ENCODE measurements around the gene SELENOW.
A peak's percentile ranks its signal among the peaks of the same experiment; 100 is the strongest.
"Not testable (repeated sequence)": the region's sequence is repeated elsewhere in the genome, so short reads cannot be mapped to it uniquely, and the experiment has no call there.

The SELENOW gene

DNA sequence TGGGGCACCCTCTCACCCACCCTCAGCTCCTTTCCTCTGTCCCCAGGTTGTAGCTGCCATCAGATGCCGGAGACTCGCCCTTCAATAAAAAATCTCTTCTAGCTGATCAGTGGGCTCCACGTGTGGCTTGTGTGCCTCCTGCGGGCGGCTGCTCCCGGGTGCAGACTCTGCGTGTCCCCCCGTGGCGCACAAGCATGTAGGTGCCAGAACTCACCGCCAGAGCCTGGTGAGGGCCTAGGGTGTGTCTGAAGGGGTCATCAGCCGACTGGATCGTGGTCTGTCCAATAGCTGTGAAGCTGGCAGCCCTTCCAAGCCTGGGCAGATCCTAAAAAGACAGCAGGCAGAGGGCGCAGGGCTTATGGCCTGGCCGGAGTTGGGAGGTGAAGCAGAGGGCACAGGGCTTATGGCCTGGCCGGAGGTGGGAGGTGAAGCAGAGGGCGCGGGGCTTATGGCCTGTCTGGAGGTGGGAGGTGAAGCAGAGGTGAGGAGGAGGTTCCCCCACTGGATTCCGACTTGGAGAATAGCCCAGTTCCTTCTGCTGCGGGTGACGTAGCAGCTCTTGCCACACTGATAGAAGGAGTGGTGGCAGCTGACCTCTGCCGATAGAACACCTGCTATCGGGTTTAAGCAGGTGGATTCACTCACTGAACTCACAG lies 21.4 kb upstream of the SELENOW start:
- no peak for DNase-seq

DNA sequence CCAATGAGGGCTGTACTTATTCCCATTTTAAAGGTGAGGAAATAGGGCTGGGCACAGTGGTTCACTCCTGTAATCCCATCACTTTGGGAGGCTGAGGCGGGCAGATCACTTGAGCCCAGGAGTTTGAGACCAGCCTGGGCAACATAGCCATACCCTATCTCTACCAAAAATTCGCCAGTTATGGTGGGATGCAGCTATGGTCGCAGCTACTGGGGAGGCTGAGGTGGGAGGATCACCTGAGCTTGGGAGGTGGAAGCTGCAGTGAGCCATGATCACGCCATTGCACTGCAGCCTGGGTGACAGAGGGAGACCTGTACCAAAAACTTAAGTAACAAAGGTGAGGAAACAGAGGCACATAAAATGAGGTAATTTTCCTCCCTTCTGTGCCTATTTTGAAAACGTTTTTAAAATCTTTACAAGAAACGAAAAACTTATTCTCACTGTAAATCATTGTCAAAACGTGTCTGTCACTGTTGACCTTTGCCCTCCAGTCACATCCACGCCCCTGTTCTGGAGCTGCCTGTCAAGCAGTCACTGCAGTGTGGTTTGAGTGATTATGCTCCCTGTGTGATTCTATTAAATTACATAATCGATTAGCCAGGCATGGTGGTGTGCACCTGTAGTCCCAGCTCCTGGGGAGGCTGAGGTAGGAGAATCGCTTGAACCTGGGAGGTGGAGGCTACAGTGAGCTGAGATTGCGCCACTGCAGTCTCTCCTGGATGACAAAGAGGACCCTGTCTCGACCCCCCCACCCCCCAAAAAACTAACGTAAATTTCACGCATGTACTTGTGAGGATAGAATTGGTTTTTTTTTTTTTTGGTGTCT lies 20.7 kb upstream of the SELENOW start:
- DNase-seq = no peak

DNA sequence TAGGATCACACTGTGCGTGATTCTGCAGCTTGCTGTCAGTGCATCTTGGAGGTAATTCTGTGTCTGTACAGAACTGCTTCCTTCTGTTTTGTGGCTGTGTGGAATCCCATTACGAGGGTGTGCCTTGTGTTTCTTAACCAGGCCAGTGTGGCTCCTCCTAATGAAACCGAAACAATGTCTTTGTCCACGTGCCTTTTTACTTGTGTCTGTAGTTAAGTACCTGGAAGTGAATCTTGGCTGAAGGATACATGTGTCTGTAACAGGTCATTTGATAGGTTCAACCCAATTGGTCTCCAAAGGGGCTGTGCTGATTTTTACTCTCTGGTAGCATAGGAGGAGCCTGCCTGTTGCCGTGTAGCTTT lies 20.1 kb upstream of the SELENOW start:
- DNase-seq = no peak

DNA sequence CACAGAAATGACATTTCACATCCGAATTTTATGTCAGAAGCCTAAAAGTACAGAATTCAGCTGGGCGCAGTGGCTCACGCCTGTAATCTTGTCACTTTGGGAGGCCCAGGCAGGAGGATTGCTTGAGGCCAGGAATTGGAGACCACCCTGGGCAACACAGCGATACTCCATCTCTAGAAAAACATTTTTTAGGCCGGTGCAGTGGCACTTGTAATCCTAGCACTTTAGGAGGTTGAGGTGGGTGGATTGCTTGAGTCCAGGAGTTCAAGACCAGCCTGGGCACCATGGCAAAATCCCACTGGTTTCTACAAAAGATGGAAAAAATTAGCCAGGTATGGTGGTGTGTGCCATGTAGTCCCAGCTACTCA lies 17.9 kb upstream of the SELENOW start:
- no peak for DNase-seq

DNA sequence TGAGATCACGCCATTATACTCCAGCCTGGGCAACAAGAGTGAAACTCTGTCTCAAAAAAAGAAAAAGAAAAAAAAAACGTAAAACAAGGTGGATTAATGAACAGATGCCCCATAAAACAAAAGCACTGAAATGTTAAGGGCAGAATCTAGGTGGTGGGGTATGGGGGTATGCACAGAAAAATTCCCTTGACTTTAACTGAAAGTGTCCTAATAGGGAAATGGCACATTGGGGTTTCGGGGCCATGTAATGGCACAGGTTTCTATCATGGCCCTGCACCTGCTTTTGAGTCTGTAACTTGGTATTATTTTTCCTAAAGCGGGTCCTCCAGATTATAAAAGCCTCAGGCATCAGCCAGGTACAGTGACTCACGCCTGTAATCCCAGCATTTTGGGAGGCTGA lies 16.9 kb upstream of the SELENOW start:
- no peak for DNase-seq

DNA sequence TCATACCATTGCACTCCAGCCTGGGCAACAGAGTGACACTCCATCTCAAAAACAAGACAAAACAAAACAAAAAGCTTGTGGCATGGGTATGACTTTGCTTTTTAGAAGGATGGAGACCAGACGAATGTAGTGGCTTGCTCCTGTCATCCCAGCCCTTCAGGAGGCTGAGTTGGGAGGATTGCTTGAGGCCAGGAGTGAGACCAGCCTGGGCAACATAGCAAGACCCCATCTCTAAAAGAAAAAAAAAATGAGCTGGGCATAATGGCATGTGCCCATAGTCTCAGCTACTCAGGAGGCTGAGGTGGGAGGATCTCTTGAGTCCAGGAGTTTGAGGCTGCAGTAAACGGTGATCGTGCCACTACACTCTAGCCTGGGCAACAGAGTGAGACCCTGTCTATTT lies 16.4 kb upstream of the SELENOW start:
- no peak for DNase-seq

DNA sequence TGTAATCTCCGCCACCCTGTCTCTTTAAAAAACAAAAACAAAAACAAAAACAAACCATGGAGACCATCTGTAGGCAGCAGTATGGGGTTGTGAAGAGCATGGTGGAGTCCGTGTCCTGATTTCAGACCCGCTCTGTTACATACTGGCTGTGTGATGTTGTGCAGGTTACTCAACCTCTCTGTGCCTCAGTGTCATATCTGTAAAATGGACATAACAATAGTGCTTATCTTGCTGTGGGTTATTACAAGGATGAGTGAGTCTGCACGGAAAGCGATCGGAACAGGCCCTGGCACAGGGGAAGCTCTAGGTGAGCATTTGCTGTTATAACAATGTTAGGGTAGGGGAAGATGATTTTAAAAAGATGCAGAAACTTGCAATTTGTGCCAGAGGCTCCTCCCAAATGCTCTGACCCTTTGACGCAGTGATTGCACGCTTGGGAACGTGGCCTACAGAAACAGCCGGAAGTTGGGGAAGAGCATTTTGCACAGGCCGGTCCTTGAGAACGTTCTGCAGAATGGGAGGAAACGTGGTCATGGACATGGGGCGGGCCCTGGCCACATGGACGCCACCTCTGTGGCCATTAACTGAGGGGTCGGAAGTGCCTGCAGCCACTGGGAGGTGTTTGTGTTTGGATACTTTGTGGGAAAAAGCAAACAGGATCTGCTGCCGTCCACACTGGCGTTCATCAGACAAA lies 15.7 kb upstream of the SELENOW start:
- DNase-seq = no peak

DNA sequence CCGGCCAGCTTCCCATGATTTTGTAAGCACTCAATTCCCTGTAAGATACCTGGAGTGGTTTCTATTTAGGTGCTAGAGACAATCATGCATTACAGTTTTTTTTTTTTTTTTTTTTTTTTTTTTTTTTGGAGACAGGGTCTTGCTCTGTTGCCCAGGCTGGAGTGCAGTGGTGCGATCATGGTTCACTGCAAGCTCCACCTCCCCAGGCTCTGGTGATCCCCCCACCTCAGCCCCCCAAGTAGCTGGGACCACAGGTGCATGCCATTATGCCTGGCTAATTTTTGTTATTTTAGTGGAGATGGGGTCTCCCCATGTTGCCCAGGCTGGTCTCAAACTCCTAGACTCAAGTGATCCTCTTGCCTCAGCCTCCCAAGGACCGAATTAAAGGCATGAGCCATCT lies 13.8 kb upstream of the SELENOW start:
- DNase-seq = not testable (repeated sequence)

DNA sequence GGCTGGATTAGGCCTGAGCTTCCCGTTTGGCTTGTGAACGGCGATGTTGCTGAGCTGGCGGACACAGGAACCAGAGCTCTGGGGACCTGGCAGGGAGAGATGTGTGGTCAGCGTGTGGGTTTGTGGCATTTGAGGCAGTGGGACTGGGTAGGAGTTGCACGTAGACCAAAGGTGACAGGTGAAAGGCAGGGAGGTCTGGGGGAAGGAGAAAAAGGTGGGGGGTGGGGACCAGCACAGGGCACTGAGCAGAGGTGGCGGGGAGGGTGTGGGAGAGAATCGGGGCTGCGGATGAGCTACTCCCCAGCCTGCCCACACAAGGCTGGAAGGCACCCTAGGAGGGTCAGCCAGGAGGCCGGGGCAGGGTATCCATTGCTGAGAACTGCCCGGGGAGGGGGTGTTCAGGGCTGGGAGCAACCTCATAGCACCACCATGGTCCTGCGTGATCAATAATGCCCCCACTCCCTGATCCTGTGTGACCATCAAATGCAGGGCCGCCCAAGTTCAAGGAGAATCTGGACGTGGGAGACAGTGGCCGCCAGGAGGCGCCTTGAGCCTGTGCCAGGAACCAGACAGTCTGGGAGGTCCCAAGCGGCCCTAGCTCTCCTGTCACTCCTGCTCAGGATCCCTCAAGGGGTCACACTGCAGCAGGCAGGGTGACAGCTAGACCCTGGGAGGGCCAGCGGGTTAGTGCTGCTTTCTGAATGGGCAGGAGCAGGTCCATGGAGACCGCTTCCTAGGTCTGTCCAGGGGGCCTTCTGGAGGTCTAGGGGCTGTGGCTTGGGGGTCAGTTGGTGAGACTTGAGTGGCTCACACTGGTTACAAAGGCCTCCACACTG lies 12.8 kb upstream of the SELENOW start:
- DNase-seq = peak; percentile 49

DNA sequence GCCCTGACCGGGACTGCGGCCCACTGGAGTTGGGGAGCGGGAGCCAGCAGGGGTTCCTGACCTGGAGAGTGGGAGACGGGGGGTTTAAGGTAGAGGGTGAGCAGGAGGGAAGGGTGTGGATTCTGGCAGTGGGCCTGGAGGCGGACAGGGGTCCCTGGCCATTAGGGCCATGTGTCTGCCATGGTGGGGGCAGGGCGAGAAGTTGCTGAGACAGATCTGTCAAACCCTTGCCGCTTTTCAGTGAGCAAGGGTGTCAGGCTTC lies 12.2 kb upstream of the SELENOW start:
- no peak for DNase-seq

DNA sequence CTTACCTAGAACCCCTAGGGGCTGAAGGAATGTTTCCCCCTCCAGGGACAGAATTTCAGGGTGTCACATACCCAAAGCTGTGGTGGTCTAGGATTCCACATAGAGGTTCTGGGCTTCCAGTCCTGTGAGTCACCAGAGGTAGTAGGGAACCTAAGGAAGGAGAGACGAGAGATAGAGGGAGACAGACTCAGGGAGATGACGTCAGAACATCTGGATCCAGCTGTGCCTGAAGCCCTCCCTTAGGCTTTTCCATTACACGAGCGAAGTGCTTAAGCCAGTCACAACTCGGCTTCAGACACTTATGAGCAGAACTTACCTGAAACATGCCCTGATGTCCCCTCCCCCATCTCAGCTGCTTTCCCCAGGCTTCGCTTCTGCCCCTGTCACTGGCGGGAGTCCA lies 11.8 kb upstream of the SELENOW start:
- DNase-seq = no peak

DNA sequence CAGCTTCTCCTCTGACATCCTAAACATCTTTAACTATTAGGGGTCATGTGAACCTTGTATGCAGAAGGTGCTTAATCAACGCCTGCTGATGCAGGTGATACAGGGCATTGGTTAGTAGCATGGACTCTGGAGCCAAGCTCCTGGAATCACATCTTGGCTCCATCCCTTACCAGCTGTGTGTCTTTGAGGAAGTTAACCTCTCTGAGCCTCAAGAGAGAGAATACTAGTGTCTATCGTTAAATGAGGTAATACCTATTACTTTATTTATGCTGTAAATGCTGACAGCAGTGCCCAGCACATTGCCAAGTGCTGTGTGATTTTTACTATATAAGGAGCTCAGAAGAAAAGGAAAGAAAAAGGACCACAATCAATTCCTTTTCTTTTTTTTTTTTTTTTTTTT lies 11.2 kb upstream of the SELENOW start:
- DNase-seq = no peak

DNA sequence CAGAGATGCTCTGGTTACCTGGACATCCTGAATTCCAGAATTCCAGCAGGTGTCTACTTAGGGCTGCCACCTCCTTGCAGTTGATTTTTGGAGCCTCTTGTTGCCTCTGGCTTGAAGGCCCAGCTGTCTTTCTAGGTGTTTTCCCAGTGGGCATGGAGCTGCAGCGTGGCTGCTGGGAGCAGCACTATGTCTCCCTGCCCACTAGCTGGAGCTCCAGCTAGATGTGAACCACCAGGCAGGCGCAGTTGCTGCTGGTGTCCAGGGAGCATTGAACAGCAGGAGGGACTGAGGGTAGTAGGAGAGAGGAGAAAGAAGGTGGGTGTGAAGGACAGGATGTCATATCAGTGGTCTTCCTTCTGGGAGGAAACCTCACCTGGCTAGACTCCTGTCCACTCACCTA lies 9.9 kb upstream of the SELENOW start:
- DNase-seq = no peak

DNA sequence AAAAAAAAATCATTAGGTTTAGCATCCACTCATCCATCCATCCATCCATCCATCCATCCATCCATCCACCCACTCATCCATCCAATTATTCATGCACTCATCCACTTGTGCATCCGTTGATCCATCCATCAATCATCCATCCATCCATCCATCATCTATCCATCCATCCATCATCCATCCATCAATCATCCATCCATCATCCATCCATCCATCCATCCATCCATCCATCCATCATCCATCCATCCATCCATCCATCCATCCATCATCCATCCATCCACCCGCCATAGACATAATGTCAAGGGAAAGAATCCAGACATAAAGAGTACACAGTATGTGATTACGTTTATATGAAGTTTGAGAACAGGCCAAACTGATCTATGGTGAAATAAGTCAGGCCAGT lies 9.0 kb upstream of the SELENOW start:
- DNase-seq = no peak

DNA sequence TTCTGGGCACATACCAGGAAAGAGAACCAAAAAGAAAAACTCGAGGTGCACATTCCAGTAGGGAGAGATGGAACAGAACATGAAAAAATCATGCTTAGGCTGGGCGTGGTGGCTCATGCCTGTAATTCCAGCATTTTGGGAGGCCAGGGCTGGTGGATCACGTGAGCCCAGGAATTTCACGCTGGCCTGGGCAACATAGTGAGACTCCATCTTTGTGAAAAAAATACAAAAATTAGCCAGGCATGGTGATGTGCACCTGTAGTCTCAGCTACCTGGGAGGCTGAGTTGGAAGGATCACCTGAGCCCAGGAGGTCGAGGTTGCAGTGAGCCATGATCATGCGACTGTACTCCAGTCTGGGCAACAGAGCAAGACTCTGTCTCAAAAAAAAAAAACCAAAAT lies 7.2 kb upstream of the SELENOW start:
- not testable (repeated sequence) for DNase-seq

DNA sequence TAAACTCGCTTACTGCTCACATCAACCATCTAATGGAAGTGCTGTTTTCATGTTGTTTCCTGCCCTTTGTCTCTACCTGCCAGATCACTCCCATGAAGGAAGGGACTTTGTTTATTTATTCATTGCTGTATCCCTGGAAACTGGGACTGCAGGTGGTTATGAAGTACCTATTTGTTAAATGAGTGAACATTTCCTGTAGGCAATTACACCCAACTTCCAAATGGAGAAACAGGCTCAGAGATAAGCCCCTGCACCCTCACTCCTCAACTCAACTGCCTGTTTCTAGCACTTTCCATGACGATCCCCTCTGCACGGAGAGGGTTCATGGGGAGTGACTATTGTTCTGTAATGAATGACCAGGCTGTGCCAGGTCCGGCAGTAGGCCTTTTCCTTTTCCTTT lies 1.9 kb upstream of the SELENOW start:
- DNase-seq = no peak

DNA sequence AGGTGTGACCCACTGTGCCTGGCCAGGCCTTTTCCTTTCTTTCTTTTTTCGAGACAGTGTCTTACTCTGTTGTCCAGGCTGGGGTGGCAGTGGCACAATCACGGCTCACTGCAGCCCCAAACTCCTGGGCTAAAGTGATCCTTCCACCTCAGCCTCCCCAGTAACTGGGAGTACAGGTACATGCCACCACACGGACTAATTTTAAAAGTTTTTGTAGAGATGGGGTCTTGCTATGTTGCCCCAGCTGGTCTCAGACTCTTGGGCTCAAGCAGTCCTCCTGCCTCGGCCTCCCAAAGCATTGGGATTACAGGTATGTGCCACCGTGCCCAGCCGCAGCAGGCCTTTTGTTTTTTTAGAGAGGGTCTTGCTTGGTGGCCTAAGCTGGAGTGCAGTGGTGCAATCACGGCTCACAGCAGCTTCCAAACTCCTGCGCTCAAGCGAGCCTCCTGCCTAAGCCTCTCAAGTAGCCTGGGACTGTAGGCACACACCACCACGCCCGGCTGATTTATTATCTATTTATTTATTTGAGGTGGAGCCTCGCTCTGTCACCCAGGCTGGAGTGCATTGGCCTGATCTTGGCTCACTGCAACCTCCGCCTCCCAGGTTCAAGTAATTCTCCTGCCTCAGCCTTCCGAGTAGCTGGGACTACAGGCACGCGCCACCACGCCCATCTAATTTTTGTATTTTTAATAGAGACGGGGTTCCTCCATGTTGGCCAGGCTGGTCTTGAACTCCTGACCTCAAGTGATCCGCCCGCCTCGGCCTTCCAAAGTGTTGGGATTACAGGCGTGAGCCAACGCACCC lies 1.1 kb upstream of the SELENOW start:
- not testable (repeated sequence) for DNase-seq

DNA sequence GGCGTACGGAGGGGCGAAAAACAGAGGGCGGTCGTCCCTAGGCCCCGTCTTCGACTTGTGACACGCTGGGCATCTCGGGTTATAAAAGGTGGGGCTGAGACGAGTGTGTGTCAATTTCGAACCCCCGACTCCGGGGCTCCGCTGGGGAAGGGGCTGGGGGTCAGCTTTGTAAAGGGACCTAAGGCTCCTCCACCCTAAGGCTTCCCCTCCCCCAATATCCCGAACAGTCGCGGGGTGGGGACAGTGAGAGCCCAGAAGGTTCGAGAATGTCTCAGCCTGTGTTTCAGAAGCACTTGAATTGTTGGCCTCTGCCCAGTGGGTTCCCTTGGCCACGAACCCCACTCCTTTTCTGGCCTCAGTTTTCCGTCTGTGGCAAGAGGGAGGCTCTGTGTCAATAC lies 450 bp downstream of the SELENOW start:
- DNase-seq = peak; percentile 12

DNA sequence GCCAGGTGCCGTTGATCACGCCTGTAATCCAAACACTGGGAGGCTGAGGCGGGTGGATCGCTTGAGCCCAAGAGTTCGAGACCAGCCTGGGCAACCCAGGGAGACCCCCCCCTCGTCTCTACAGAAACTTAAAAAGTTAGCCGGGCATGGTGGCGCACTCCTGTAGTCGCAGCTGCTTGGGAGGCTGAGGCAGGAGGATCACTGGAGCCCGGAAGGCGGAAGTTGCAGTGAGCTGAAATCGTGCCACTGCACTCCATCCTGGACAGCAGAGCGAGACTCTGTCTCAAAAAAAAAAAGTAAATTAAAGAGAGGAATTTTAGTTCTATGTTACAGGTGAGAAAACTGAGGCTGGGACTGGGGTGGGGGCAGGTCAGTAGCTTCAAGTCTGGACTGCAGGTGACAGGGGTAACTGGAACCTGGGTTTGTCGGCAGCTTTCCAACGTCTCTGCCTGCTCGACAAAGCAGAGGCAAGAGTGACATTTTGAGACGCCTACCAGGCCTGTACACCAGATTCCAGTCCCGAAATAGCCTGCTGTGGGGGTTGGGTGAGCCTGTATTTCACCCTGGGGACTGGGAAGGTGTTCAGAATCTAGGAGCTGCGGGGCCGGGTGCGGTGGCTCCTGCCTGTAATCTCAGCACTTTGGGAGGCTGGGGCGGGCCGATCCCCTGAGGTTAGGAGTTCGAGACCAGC lies 1.2 kb downstream of the SELENOW start:
- no peak for DNase-seq

DNA sequence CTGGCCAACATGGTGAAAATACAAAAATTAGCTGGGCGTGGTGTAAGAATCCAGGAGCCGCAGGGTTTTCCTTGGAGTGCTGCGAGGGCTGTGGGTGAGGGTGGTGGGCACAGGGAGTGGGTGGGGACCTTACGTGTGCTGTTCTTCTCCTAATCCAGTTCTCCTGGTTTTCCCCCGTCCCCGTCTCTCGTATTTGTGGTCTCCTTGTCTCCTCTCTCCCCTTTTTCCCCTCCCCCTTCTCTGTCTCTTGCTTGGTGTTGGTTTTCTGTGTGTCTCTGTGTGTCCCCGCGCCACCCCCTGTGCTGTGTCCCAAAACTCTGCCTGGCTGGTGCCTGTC lies 1.7 kb downstream of the SELENOW start:
- no peak for DNase-seq

DNA sequence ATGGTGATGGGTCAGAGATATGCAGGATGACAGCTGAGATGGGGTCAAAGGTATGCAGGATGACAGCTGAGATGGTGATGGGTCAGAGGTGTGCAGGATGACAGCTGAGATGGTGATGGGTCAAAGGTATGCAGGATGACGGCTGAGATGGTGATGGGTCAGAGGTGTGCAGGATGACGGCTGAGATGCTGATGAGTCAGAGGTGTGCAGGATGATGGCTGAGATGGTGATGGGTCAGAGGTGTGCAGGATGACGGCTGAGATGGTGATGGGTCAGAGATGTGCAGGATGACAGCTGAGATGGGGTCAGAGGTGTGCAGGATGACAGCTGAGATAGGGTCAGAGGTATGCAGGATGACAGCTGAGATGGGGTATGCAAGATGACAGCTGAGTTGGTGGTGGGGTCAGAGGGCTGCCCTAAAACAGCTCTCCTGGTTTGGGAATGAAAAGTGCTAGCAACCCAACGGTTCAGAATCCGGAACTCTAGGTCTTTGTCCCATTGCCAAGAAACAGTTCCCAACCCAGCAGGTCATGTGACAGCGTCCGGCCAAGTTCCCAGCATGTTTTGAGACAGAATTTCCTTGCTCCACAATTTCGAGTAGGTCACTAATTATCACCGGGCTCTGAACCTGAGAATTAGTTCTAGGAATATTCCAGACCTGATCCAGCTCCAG lies 3.2 kb downstream of the SELENOW start:
- DNase-seq = no peak

DNA sequence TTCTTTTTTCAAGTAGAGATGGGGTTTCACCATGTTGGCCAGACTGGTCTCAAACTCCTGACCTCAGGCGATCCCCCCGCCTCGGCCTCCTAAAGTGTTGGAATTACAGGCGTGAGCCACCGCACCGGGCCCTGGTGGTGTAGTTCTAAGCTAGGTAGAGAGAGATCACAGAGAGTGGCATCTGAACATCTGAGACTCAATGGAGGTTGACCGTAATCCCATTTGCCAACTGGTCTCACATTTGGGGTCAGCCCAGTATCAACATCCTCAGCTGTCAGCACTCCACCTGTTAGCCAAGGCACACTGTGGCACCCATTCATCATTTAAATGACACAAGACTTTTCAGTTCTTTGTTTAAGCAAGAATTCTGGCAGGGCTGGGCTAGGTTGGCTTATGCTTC lies 8.1 kb downstream of the SELENOW start:
- DNase-seq = no peak

All from CD4-positive, alpha-beta T cell treated with Interleukin-12 subunit alpha and Interleukin-12 subunit beta, for 1 hour (primary cell).